HL-60 (cell line): ENCODE measurements around the gene RAB13.

ENCODE experiments used
- POLR2AphosphoS5 ChIP-seq: IDR thresholded peaks from 2 replicates; pipeline ENCODE4 v1.6.1; 2012; ENCODE audit warnings: low read depth
- SPI1 ChIP-seq: IDR thresholded peaks from 2 replicates; pipeline ENCODE4 v1.6.1; 2012; ENCODE audit warnings: low read depth, mild to moderate bottlenecking, borderline replicate concordance
- TF ChIP-seq, protein P1 (sequence below): IDR thresholded peaks from one replicate; pipeline ENCODE4 v1.5.1; 2011; ENCODE audit warnings: low read length, control low read depth, inconsistent platforms; ENCODE audit not compliant: insufficient read depth
- TF ChIP-seq, protein P2 (sequence below): IDR thresholded peaks from 2 replicates; pipeline ENCODE4 v1.6.1; 2012; ENCODE audit warnings: low read depth; ENCODE audit not compliant: insufficient replicate concordance

DNA sequence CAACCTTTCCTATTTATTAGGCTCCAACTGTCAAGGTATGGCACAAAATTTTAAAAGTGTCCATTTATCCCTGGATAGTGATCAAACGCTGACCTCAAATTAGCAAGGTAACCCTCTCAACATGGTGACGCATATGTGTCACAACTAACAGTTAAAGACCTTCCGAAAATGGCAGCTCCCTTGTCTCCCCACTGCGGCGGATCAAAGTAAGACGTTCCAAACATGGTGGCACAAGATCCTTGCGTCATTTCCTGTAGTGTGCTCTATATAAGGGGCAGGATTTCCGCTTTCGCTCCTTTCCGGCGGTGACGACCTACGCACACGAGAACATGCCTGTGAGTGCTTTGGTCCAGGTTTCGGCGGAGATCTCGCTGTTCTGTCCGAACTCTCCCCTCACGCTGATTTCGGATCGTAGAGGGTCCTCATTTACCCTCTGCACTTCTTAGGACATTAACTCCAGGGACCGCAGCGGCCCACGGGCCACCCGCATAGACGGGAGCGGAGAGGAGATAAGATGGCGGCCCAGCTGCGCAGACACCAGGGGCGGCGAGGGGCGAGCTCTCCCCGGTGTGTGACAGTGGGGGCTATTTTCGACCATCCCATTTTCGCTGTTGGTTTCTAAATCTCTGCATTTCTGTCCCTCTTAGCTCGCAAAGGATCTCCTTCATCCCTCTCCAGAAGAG lies 4.5 kb upstream of the RAB13 start, which contains the start of gene RPS27:
- TF ChIP-seq, protein P1, sequence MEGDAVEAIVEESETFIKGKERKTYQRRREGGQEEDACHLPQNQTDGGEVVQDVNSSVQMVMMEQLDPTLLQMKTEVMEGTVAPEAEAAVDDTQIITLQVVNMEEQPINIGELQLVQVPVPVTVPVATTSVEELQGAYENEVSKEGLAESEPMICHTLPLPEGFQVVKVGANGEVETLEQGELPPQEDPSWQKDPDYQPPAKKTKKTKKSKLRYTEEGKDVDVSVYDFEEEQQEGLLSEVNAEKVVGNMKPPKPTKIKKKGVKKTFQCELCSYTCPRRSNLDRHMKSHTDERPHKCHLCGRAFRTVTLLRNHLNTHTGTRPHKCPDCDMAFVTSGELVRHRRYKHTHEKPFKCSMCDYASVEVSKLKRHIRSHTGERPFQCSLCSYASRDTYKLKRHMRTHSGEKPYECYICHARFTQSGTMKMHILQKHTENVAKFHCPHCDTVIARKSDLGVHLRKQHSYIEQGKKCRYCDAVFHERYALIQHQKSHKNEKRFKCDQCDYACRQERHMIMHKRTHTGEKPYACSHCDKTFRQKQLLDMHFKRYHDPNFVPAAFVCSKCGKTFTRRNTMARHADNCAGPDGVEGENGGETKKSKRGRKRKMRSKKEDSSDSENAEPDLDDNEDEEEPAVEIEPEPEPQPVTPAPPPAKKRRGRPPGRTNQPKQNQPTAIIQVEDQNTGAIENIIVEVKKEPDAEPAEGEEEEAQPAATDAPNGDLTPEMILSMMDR = no peak
- TF ChIP-seq POLR2AphosphoS5 (peak; percentile 100), SPI1 (no peak; the same call in 1 of the 2 replicates)
- TF ChIP-seq, protein P2, sequence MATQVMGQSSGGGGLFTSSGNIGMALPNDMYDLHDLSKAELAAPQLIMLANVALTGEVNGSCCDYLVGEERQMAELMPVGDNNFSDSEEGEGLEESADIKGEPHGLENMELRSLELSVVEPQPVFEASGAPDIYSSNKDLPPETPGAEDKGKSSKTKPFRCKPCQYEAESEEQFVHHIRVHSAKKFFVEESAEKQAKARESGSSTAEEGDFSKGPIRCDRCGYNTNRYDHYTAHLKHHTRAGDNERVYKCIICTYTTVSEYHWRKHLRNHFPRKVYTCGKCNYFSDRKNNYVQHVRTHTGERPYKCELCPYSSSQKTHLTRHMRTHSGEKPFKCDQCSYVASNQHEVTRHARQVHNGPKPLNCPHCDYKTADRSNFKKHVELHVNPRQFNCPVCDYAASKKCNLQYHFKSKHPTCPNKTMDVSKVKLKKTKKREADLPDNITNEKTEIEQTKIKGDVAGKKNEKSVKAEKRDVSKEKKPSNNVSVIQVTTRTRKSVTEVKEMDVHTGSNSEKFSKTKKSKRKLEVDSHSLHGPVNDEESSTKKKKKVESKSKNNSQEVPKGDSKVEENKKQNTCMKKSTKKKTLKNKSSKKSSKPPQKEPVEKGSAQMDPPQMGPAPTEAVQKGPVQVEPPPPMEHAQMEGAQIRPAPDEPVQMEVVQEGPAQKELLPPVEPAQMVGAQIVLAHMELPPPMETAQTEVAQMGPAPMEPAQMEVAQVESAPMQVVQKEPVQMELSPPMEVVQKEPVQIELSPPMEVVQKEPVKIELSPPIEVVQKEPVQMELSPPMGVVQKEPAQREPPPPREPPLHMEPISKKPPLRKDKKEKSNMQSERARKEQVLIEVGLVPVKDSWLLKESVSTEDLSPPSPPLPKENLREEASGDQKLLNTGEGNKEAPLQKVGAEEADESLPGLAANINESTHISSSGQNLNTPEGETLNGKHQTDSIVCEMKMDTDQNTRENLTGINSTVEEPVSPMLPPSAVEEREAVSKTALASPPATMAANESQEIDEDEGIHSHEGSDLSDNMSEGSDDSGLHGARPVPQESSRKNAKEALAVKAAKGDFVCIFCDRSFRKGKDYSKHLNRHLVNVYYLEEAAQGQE = peak; percentile 80
